Measurements from ENCODE around the gene RRAS2. TPM values are rescaled to one million over a fixed set of nuclear protein-coding genes. Genes with fewer than 3 reads are reported as not detected.
A peak's percentile ranks its signal among the peaks of the same experiment; 100 is the strongest.
"Not testable (repeated sequence)": the region's sequence is repeated elsewhere in the genome, so short reads cannot be mapped to it uniquely, and the experiment has no call there.

RRAS2 gene
- total RNA-seq, 1 donor from 2014 or later: 45.3 TPM

- Histone ChIP-seq H3K36me3 (no peaks in the 10 kb centered on the region), H3K27ac (replicated peaks) (peak overlapping the region; percentile 61), H3K4me1 (peaks cover 40% of the 10 kb centered on the region), H3K4me3 (no peak overlapping the region), H3K27me3 (ENCODE audit: low read depth) (no peaks in the 10 kb centered on the region), H3K9me3 (replicated peaks) (no peaks in the 10 kb centered on the region)
- intact Hi-C loops (cut with micrococcal nuclease): no loop called here
- TF ChIP-seq CTCF (IDR thresholded peaks at IDR 0.05; ENCODE audit: borderline replicate concordance): no peak
- DNase-seq: no peak
These were observed 3.0 kb upstream of the RRAS2 start for GRCh38 chr11:14361951-14362350.

GRCh38 chr11:14360976-14361375 lies 2.0 kb upstream of the RRAS2 start:
- Histone ChIP-seq H3K9me3 (replicated peaks) (no peaks in the 10 kb centered on the region), H3K4me1 (peaks cover 40% of the 10 kb centered on the region), H3K27ac (replicated peaks) (no peak overlapping the region), H3K4me3 (no peak overlapping the region), H3K36me3 (no peaks in the 10 kb centered on the region), H3K27me3 (ENCODE audit: low read depth) (no peaks in the 10 kb centered on the region)
- DNase-seq: no peak
- intact Hi-C loops (cut with micrococcal nuclease): no loop called here
- TF ChIP-seq CTCF (IDR thresholded peaks at IDR 0.05; ENCODE audit: borderline replicate concordance): no peak

GRCh38 chr11:14359501-14360031 lies 583 bp upstream of the RRAS2 start:
- Histone ChIP-seq H3K27ac (replicated peaks) (peak overlapping the region; percentile 89), H3K9me3 (replicated peaks) (no peaks in the 10 kb centered on the region), H3K36me3 (no peaks in the 10 kb centered on the region), H3K27me3 (ENCODE audit: low read depth) (no peaks in the 10 kb centered on the region), H3K4me3 (peak overlapping the region; percentile 82), H3K4me1 (peaks cover 40% of the 10 kb centered on the region)
- DNase-seq: no peak
- intact Hi-C loops (cut with micrococcal nuclease): loop anchor here (10.0 kb wide), 1 partner anchor 55 kb away; no protein-coding TSS in a partner anchor
- TF ChIP-seq CTCF (IDR thresholded peaks at IDR 0.05; ENCODE audit: borderline replicate concordance): no peak

GRCh38 chr11:14357881-14358728 lies 878 bp downstream of the RRAS2 start:
- H3K27me3 ChIP-seq (ENCODE audit: low read depth): no peaks in the 10 kb centered on the region
- peak; percentile 43 for DNase-seq
- H3K9me3 ChIP-seq (replicated peaks): no peaks in the 10 kb centered on the region
- H3K4me1 ChIP-seq: peaks cover 26% of the 10 kb centered on the region
- H3K36me3 ChIP-seq: no peaks in the 10 kb centered on the region
- peak overlapping the region; percentile 89 for H3K27ac ChIP-seq (replicated peaks)
- peak overlapping the region; percentile 82 for H3K4me3 ChIP-seq
- intact Hi-C loops (cut with micrococcal nuclease): loop anchor here (10.0 kb wide), 1 partner anchor 53 kb away; no protein-coding TSS in a partner anchor
- no peak for TF ChIP-seq CTCF (IDR thresholded peaks at IDR 0.05; ENCODE audit: borderline replicate concordance)

GRCh38 chr11:14356342-14356741 lies 2.6 kb downstream of the RRAS2 start:
- Histone ChIP-seq H3K36me3 (no peaks in the 10 kb centered on the region), H3K4me1 (peaks cover 22% of the 10 kb centered on the region), H3K27me3 (ENCODE audit: low read depth) (no peaks in the 10 kb centered on the region), H3K27ac (replicated peaks) (no peak overlapping the region), H3K9me3 (replicated peaks) (no peaks in the 10 kb centered on the region), H3K4me3 (no peak overlapping the region)
- DNase-seq: no peak
- intact Hi-C loops (cut with micrococcal nuclease): loop anchor here (10.0 kb wide), 1 partner anchor 52 kb away; no protein-coding TSS in a partner anchor
- TF ChIP-seq CTCF (IDR thresholded peaks at IDR 0.05; ENCODE audit: borderline replicate concordance): no peak

- DNase-seq; H3K27me3 ChIP-seq (ENCODE audit: low read depth); H3K27ac ChIP-seq (replicated peaks); H3K36me3 ChIP-seq; H3K9me3 ChIP-seq (replicated peaks); H3K4me3 ChIP-seq: not testable (repeated sequence)
- peaks cover 22% of the 10 kb centered on the region for H3K4me1 ChIP-seq
- intact Hi-C loops (cut with micrococcal nuclease): loop anchor here (10.0 kb wide), 1 partner anchor 50 kb away; no protein-coding TSS in a partner anchor
These were observed 4.4 kb downstream of the RRAS2 start for GRCh38 chr11:14354604-14355003.
